Measurements from ENCODE around the gene FOXN4.

Gene FOXN4

DNA sequence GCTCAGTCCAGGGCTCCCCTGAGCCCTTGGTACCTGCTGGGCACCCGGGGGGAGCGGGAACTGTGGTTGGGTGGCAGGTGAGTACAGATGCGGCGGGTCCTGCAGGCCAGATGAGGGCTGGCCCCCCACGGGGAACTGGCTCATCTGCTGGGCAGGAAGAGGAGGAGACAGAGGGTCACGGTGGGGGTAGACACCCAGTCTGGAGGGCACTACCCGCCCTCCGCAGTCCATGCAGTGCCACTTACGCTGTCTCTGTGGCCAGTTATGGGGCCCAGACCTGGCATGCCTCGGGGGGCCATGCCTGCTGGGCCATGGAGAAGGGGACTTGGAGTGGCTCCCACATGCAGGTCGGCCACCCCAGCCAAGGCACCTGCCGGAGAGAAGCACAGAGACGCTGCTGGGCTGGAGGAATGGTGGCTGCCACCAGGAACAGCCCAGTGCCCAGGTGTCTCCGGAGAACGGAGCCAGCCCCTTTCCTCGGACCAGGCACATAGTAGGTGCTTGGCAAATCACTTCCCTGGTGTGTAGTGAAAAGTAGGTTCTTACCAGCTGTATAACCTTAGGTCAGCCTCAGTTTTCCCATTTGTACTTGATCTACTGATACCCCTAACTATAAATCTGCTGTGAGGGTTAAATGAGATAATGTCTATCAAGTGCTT lies 21.1 kb downstream of the FOXN4 start:
- H3K27ac ChIP-seq = no peak overlapping the region
- H3K36me3 ChIP-seq (ENCODE audit: insufficient read depth) = no peaks in the 10 kb centered on the region
- H3K79me2 ChIP-seq (ENCODE audit: insufficient read depth, low read depth) = no peaks in the 10 kb centered on the region
- H3K9ac ChIP-seq = no peak overlapping the region
- no peak overlapping the region for H3K4me2 ChIP-seq
- no peak overlapping the region for H3K4me3 ChIP-seq (IDR thresholded peaks at IDR 0.05; ENCODE audit: insufficient read depth, low read depth, low read length)
- H2AFZ ChIP-seq (ENCODE audit: low read depth) = no peak overlapping the region
- H3K4me1 ChIP-seq (ENCODE audit: low read depth, poor library complexity, severe bottlenecking) = no peaks in the 10 kb centered on the region
- no peaks in the 10 kb centered on the region for H3K27me3 ChIP-seq (ENCODE audit: insufficient read depth, low read depth)
- TF ChIP-seq, protein P1, sequence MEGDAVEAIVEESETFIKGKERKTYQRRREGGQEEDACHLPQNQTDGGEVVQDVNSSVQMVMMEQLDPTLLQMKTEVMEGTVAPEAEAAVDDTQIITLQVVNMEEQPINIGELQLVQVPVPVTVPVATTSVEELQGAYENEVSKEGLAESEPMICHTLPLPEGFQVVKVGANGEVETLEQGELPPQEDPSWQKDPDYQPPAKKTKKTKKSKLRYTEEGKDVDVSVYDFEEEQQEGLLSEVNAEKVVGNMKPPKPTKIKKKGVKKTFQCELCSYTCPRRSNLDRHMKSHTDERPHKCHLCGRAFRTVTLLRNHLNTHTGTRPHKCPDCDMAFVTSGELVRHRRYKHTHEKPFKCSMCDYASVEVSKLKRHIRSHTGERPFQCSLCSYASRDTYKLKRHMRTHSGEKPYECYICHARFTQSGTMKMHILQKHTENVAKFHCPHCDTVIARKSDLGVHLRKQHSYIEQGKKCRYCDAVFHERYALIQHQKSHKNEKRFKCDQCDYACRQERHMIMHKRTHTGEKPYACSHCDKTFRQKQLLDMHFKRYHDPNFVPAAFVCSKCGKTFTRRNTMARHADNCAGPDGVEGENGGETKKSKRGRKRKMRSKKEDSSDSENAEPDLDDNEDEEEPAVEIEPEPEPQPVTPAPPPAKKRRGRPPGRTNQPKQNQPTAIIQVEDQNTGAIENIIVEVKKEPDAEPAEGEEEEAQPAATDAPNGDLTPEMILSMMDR (conservative IDR thresholded peaks at IDR 0.05; ENCODE audit: low read depth, low read length) = no peak
- no peaks in the 10 kb centered on the region for H4K20me1 ChIP-seq (ENCODE audit: insufficient read depth)

DNA sequence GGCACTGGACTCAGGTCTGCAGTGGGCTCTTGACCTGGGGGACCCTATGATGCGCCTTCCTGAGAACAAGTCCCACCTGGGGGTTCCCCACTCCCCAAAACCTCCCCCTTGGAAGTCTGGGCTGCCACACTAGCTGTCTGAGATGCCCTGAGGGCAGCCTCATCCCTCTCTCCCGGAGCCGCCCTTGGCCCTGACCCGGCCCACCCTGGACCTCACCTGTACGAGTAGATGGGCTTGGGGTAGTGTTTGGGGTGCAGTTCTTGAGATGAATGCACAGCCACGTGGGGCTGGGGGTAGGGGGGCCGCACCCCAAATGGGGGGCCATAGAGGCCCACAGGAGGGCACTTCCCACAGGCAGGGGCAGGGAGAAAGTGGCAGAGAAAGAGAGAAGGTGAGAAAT lies 21.9 kb downstream of the FOXN4 start:
- no peak overlapping the region for H3K27ac ChIP-seq
- H4K20me1 ChIP-seq (ENCODE audit: insufficient read depth) = no peaks in the 10 kb centered on the region
- no peak overlapping the region for H3K4me2 ChIP-seq
- H3K4me1 ChIP-seq (ENCODE audit: low read depth, poor library complexity, severe bottlenecking) = no peaks in the 10 kb centered on the region
- no peak overlapping the region for H2AFZ ChIP-seq (ENCODE audit: low read depth)
- no peak overlapping the region for H3K9ac ChIP-seq
- H3K36me3 ChIP-seq (ENCODE audit: insufficient read depth) = no peaks in the 10 kb centered on the region
- H3K27me3 ChIP-seq (ENCODE audit: insufficient read depth, low read depth) = no peaks in the 10 kb centered on the region
- H3K79me2 ChIP-seq (ENCODE audit: insufficient read depth, low read depth) = no peaks in the 10 kb centered on the region
- TF ChIP-seq, protein P1 (conservative IDR thresholded peaks at IDR 0.05; ENCODE audit: low read depth, low read length) = no peak
- H3K4me3 ChIP-seq (IDR thresholded peaks at IDR 0.05; ENCODE audit: insufficient read depth, low read depth, low read length) = no peak overlapping the region

DNA sequence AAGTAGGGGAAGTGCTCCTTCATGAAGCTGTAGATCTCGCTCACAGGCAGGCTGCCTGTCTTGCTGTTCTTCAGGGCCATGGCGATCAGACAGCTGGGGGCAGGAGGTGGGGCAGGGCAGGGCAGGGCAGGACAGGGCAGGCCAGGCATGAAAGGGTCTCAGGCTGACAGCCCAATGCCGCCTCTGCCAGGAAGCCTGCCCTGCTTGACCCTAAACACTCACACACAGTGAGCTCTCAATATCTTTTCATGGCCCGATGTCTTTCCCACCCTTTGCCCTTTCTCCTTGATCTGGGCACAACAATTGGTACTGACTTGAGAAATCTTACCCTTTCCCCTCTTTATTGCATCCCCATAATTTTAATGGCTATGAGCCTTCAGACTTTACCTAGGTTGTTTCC lies 22.4 kb downstream of the FOXN4 start:
- H3K27me3 ChIP-seq (ENCODE audit: insufficient read depth, low read depth) = no peaks in the 10 kb centered on the region
- H3K27ac ChIP-seq = no peak overlapping the region
- no peak overlapping the region for H3K4me2 ChIP-seq
- H3K36me3 ChIP-seq (ENCODE audit: insufficient read depth) = no peaks in the 10 kb centered on the region
- H2AFZ ChIP-seq (ENCODE audit: low read depth) = no peak overlapping the region
- no peaks in the 10 kb centered on the region for H4K20me1 ChIP-seq (ENCODE audit: insufficient read depth)
- no peaks in the 10 kb centered on the region for H3K79me2 ChIP-seq (ENCODE audit: insufficient read depth, low read depth)
- TF ChIP-seq, protein P1 (conservative IDR thresholded peaks at IDR 0.05; ENCODE audit: low read depth, low read length) = no peak
- H3K4me3 ChIP-seq (IDR thresholded peaks at IDR 0.05; ENCODE audit: insufficient read depth, low read depth, low read length) = no peak overlapping the region
- H3K9ac ChIP-seq = no peak overlapping the region
- H3K4me1 ChIP-seq (ENCODE audit: low read depth, poor library complexity, severe bottlenecking) = no peaks in the 10 kb centered on the region

DNA sequence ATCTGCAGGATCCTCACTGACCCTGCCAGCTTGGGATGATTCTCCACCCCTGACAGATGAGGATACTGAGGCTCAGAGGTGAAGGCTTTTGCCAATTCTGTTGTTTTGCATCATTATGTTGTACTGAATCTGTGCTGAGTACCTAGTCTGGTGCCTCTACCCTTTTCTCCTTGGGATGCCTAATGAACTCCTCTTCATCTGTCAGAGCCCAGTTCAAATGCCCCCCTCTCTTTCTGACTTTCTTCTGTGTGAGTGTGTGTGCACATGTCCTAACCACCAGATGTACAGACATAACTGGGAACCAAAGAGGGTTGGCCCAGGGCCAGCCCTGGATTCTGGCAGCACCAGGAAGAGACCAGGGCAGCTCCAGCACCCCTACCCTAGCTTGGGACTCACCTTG lies 22.8 kb downstream of the FOXN4 start:
- no peak overlapping the region for H3K4me2 ChIP-seq
- H3K79me2 ChIP-seq (ENCODE audit: insufficient read depth, low read depth) = no peaks in the 10 kb centered on the region
- H2AFZ ChIP-seq (ENCODE audit: low read depth) = no peak overlapping the region
- no peaks in the 10 kb centered on the region for H3K4me1 ChIP-seq (ENCODE audit: low read depth, poor library complexity, severe bottlenecking)
- no peak overlapping the region for H3K4me3 ChIP-seq (IDR thresholded peaks at IDR 0.05; ENCODE audit: insufficient read depth, low read depth, low read length)
- H3K9ac ChIP-seq = no peak overlapping the region
- no peaks in the 10 kb centered on the region for H4K20me1 ChIP-seq (ENCODE audit: insufficient read depth)
- no peaks in the 10 kb centered on the region for H3K27me3 ChIP-seq (ENCODE audit: insufficient read depth, low read depth)
- no peaks in the 10 kb centered on the region for H3K36me3 ChIP-seq (ENCODE audit: insufficient read depth)
- TF ChIP-seq, protein P1 (conservative IDR thresholded peaks at IDR 0.05; ENCODE audit: low read depth, low read length) = no peak
- H3K27ac ChIP-seq = no peak overlapping the region
